ENCODE data around the gene COL25A1.

Gene COL25A1

DNA sequence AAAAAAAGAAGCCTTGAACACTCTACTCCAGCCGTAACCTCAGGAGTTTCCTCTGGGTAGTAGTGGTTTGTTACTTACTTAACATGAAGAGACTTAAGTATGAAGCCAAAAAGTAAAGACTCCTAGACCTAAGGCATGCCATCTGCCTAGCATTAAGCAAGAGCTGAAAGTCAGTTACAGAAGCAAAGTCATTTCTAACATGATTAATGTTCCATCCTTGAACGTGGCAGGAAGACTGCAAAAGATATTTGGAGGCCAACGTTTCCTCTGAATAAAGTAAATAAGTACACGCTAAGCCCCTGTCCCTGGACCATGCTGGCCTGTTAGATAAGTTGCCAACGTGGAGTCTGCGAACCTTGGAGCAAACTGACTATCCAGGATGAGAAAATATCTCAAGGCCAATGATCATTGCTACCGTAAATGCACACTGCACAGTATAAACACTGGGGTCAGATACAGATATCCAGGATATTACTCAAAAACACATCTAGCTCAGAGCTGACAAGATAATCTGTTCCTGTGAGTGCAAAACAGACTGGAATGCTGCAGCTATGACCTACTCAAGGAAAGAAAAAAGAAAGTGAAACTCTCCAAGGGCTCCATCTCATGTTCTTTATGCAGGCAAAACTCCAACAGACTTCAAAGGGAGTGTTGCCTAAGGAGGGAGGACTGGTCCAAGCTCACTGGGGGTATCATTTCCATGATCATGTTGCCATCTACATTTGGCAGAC, 255.8 kb downstream of the COL25A1 start:
- TF ChIP-seq, protein P1, sequence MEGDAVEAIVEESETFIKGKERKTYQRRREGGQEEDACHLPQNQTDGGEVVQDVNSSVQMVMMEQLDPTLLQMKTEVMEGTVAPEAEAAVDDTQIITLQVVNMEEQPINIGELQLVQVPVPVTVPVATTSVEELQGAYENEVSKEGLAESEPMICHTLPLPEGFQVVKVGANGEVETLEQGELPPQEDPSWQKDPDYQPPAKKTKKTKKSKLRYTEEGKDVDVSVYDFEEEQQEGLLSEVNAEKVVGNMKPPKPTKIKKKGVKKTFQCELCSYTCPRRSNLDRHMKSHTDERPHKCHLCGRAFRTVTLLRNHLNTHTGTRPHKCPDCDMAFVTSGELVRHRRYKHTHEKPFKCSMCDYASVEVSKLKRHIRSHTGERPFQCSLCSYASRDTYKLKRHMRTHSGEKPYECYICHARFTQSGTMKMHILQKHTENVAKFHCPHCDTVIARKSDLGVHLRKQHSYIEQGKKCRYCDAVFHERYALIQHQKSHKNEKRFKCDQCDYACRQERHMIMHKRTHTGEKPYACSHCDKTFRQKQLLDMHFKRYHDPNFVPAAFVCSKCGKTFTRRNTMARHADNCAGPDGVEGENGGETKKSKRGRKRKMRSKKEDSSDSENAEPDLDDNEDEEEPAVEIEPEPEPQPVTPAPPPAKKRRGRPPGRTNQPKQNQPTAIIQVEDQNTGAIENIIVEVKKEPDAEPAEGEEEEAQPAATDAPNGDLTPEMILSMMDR (IDR thresholded peaks at IDR 0.05; ENCODE audit: low read depth, low read length) = no peak
- peak overlapping the region; percentile 49 for H3K4me3 ChIP-seq (ENCODE audit: low read depth, low read length)

DNA sequence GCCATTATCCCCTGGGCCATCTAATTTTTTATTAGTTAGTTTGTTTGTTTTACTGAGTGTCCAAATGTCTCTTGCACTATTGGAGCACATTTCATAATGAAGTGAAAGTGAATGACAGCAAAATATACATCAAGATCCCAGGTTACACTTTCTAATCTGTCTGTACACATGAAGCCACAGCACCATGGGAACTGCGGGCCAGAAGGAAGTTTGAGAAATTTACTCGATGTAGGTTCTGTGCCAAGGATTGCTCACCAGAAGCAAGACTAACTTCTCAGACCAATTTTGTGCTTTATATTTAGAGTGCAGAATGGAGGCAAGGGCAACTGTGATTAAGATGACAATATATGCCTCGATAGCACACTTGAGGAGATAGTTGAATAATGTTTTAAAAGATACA, 258.0 kb downstream of the COL25A1 start:
- H3K4me3 ChIP-seq (ENCODE audit: low read depth, low read length) = no peak overlapping the region
- TF ChIP-seq, protein P1 (IDR thresholded peaks at IDR 0.05; ENCODE audit: low read depth, low read length) = no peak

DNA sequence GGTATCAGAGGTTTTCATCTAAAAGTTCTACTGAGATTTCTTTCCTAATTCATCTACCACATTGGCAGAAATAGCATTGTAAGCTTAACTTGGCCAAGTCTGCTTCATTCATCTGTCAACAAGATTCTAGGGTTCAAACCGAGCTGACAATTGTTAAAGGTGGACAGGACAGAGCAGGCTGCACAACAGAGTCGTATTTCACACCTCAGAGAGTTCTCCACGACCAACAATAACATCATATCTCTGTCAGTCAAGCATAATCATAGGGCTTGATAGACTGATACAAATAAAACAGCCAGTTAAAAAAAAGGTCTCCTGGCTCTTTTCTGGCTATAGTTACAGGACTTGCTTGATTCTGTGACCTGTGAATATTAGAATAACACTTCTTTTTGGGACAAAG, 259.2 kb downstream of the COL25A1 start:
- TF ChIP-seq, protein P1 (IDR thresholded peaks at IDR 0.05; ENCODE audit: low read depth, low read length) = no peak
- H3K4me3 ChIP-seq (ENCODE audit: low read depth, low read length) = no peak overlapping the region

DNA sequence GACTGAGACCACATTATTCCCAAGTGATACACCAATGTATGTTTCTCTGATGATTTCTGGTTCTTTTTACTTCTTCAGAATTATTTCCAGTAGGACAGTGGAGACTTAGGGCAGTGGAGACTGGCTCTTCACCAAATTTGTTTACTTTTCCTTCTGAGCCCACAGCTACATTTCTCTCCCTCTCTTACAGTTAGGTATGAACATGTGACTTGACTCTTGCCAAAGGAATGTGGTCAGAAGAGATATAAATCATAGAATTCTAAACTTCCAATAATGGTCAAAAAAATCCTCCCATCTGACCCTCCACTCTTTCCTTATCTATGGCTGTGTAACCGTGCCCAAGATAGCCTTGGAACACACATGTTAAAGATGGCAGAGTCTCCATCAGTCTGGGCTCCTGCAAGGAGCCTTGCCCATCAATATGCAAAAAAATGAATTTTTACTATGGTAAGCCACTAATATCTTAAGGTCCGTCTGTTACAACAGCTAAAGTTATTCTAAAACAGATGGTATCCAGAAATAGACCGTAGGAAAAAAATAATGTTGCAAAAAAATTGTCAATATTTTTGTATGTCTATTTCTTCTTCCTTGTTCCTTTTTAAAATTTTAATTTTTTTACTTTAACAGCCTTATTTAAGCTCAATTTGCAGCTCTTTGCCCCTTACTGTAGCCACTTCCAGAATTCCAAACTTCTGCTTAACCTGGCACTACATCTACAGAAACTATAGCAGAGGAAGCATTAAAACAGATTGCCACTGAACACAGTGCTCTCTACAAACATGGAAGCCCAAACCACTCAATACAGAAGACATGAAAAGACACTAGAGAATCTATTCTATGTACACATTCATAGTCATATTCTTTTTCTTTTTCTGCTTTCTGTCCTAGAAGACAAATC, 260.7 kb downstream of the COL25A1 start:
- TF ChIP-seq, protein P1 (IDR thresholded peaks at IDR 0.05; ENCODE audit: low read depth, low read length) = no peak
- H3K4me3 ChIP-seq (ENCODE audit: low read depth, low read length) = no peak overlapping the region

DNA sequence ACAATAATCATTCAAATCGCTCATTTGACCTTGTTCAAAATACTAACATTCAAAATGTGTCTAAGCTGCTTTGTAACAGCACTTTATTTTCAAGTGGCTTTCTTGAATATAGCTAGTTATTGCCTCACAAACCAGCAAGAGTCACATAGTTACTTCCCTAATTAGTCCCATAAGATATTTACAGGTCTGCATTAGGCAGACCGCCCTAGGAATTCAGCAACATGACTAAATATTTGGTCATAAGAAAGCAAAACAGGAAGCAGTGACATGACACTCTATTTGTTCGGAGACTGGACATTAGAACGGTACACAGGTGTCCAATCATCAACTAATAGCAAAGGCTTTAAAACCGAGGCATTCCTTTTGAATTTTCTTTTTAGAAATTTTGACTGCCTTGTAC, 262.0 kb downstream of the COL25A1 start:
- no peak overlapping the region for H3K4me3 ChIP-seq (ENCODE audit: low read depth, low read length)
- TF ChIP-seq, protein P1 (IDR thresholded peaks at IDR 0.05; ENCODE audit: low read depth, low read length) = no peak

DNA sequence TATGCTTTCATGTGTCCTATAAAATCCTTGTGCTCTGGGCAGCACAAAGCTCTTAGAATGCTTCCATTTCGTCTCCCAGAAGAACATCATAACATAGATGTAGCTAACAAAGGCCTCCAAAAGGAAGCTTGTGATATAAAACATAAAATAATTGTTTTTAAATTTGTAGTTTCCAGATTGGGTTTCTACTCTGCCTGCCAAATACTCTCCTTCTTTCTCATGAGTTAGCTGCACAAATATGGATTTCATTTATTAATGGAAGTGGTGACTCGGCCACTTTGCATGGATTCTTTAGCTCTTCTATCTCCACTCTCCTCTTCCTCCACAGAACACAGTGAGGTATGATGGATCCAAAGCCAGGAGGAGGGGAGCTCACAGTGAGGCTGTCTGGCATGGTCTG, 265.4 kb downstream of the COL25A1 start:
- TF ChIP-seq, protein P1 (IDR thresholded peaks at IDR 0.05; ENCODE audit: low read depth, low read length) = no peak

DNA sequence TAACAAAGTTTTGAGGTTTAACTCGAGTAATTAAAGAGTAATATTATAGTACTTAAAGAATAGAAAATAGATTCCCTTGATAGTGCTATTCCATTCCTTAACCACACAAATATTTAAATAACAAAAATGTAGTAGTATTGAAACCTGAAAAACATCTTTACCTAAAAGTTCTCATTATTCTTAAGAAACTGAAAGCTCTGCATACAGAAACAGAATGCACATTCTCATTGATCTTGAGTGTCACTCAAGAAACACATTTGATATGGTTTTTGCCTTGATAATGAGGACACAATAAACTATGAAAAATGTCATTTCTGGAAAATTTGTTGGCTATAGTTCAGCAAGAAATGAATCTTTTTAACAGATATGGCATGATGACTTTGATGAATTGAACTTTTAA, 268.5 kb downstream of the COL25A1 start:
- H3K4me3 ChIP-seq (ENCODE audit: low read depth, low read length) = no peak overlapping the region
- TF ChIP-seq, protein P1 (IDR thresholded peaks at IDR 0.05; ENCODE audit: low read depth, low read length) = no peak

More for the DNA sequence above, 265.4 kb downstream of the COL25A1 start:
- no peak overlapping the region for H3K4me3 ChIP-seq (ENCODE audit: low read depth, low read length)
